Measurements from ENCODE around the gene SHB.

SHB gene

DNA sequence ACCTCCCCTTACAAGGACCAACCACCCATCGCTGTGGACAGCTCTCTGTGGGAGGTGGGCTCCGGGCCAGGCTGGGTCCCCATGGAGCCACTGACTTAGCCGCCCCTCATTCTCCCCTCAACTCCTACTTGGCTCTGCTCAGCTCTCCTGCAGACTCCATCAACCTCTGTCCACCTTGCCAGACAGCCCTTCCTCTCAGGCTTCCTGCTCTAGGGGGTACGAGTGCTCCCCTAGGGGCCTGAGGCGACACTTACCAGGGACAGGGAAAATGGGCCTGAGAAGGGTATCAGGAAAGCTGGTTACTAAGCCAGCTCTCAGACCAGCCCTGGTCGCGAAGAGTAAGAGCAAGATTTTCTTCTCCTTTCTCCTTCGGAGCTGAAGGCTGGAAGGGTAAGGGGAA is 43.9 kb downstream of the SHB start:
- in situ Hi-C loops (cut with HindIII; ENCODE audit: low sequenced_read_pairs), result no loop called here
- TF ChIP-seq CTCF (IDR thresholded peaks at IDR 0.05; ENCODE audit: low read depth, low read length, missing control alignments), result peak; percentile 34
- no peak for DNase-seq (ENCODE audit: low read depth)
- H3K4me3 ChIP-seq (ENCODE audit: low read depth, low read length), result no peak overlapping the region

- in situ Hi-C loops (cut with HindIII; ENCODE audit: low sequenced_read_pairs), result no loop called here
- peak; percentile 45 for DNase-seq (ENCODE audit: low read depth)
- H3K4me3 ChIP-seq (ENCODE audit: low read depth, low read length), result no peak overlapping the region
- TF ChIP-seq CTCF (IDR thresholded peaks at IDR 0.05; ENCODE audit: low read depth, low read length, missing control alignments), result no peak
These were observed 44.9 kb downstream of the SHB start for GRCh38 chr9:38024036-38024681.

- H3K4me3 ChIP-seq (ENCODE audit: low read depth, low read length), result no peak overlapping the region
- in situ Hi-C loops (cut with HindIII; ENCODE audit: low sequenced_read_pairs), result no loop called here
- TF ChIP-seq CTCF (IDR thresholded peaks at IDR 0.05; ENCODE audit: low read depth, low read length, missing control alignments), result no peak
- no peak for DNase-seq (ENCODE audit: low read depth)
These were observed 45.4 kb downstream of the SHB start for GRCh38 chr9:38023661-38024035.

GRCh38 chr9:38022995-38023394 is 46.0 kb downstream of the SHB start:
- in situ Hi-C loops (cut with HindIII; ENCODE audit: low sequenced_read_pairs), result no loop called here
- H3K4me3 ChIP-seq (ENCODE audit: low read depth, low read length), result no peak overlapping the region
- no peak for DNase-seq (ENCODE audit: low read depth)
- no peak for TF ChIP-seq CTCF (IDR thresholded peaks at IDR 0.05; ENCODE audit: low read depth, low read length, missing control alignments)

GRCh38 chr9:38022203-38022895 is 46.7 kb downstream of the SHB start:
- in situ Hi-C loops (cut with HindIII; ENCODE audit: low sequenced_read_pairs), result no loop called here
- DNase-seq (ENCODE audit: low read depth), result no peak
- no peak for TF ChIP-seq CTCF (IDR thresholded peaks at IDR 0.05; ENCODE audit: low read depth, low read length, missing control alignments)
- H3K4me3 ChIP-seq (ENCODE audit: low read depth, low read length), result no peak overlapping the region

DNA sequence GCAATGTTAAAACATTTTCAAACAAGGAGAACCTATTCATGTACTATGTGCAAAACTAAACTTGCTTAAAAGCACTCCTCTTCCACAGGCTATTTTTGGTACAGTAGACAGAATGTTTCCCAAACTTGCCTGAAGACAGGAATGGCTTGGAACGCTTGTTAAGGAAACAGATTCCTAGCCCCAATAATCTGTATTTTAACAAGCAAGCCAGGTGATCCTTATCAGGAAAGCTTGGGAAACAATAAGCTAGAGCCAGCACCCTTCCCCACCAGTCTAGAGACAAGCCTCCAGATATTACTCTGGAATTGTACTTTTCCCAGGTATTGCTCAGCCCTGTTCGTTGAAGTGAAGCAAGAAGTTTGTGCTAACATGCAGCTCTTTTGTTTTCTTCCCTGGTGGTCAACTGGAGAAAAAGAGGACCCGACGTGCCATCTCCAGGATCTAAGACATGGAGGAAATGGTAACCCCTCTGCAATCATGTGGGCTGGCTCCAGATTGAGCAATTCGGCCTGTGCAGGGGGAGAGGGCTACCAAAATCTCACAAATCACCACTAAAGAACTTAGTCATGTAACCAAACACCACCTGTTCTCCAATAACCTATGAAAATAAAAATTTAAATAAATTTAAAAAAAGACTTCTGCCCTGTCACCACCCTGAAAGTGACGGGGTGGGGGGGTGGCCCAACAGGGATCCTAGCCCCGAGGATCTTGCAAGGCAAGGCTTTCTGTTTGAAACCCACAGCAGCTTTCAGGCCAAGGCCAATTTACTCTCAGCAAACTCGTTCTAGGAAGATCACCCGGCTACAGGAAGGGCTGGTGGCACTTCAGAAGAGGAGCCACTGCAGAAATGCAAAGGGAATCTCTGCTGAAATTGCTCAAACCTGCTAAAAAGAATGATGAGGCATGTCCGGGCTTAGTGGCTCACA is 48.6 kb downstream of the SHB start:
- no peak for TF ChIP-seq CTCF (IDR thresholded peaks at IDR 0.05; ENCODE audit: low read depth, low read length, missing control alignments)
- DNase-seq (ENCODE audit: low read depth), result no peak
- in situ Hi-C loops (cut with HindIII; ENCODE audit: low sequenced_read_pairs), result no loop called here
- no peak overlapping the region for H3K4me3 ChIP-seq (ENCODE audit: low read depth, low read length)
